Measurements from ENCODE around the gene EXOC4. TPM values are rescaled to one million over a fixed set of nuclear protein-coding genes. Genes with fewer than 3 reads are reported as not detected.

Gene EXOC4
- total and polyA plus RNA-seq, 2 donors (not counting 1 experiment from before 2014, with no cell fraction given) = 79.6 to 158 TPM

DNA sequence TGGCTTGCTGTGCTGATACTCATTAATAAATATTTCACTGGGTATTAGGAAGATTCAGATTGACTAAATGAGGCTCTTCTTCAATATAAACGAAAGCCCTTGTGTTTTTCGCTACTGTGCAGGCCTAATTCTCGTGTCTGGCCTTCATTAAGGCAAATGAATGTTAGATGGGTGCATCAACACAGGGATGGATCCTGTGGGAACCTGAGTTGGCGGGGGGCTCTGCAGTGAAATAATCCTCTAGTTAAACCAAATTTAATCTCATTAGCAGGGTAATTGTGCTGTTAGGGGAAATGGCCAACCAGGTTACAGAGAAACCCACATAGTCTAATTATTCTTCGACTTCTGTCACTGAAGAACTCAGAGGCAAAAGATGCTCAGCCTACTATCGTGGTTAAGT, 548.5 kb downstream of the EXOC4 start:
- H2AFZ ChIP-seq (ENCODE audit: low read length) = no peak overlapping the region
- TF ChIP-seq, protein P1, sequence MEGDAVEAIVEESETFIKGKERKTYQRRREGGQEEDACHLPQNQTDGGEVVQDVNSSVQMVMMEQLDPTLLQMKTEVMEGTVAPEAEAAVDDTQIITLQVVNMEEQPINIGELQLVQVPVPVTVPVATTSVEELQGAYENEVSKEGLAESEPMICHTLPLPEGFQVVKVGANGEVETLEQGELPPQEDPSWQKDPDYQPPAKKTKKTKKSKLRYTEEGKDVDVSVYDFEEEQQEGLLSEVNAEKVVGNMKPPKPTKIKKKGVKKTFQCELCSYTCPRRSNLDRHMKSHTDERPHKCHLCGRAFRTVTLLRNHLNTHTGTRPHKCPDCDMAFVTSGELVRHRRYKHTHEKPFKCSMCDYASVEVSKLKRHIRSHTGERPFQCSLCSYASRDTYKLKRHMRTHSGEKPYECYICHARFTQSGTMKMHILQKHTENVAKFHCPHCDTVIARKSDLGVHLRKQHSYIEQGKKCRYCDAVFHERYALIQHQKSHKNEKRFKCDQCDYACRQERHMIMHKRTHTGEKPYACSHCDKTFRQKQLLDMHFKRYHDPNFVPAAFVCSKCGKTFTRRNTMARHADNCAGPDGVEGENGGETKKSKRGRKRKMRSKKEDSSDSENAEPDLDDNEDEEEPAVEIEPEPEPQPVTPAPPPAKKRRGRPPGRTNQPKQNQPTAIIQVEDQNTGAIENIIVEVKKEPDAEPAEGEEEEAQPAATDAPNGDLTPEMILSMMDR (conservative IDR thresholded peaks at IDR 0.05 in 1 of 2, IDR thresholded peaks at IDR 0.05 in 1 of 2; ENCODE audit: low read depth in 1 of 2, low read length in 2 of 2) = no peak
- no peak for TF ChIP-seq EZH2 (IDR thresholded peaks at IDR 0.05; ENCODE audit: low read length, missing control alignments)
- DNase-seq (ENCODE audit: low read depth in 2 of 2) = no peak
- H3K79me2 ChIP-seq (ENCODE audit: control insufficient read depth, insufficient read depth, low read length) = no peaks in the 10 kb centered on the region
- no peaks in the 10 kb centered on the region for H3K9me3 ChIP-seq (ENCODE audit: control insufficient read depth, insufficient read depth, low read depth, low read length)
- H3K4me3 ChIP-seq (replicated peaks in 1 of 4; ENCODE audit: control extremely low read depth in 1 of 4, insufficient read depth in 1 of 4, low read depth in 3 of 4, low read length in 4 of 4) = no peak overlapping the region
- no peak overlapping the region for H3K9ac ChIP-seq (ENCODE audit: insufficient read depth, low read length)
- peaks cover 3% of the 10 kb centered on the region for H3K4me1 ChIP-seq (ENCODE audit: control insufficient read depth, extremely low read depth, insufficient read depth, low read length)
- H3K27ac ChIP-seq (ENCODE audit: insufficient read depth, low read length) = no peak overlapping the region
- H3K4me2 ChIP-seq (ENCODE audit: extremely low read depth, insufficient read depth, low read length) = no peak overlapping the region
- no peaks in the 10 kb centered on the region for H4K20me1 ChIP-seq (ENCODE audit: control insufficient read depth, extremely low read depth, insufficient read depth, low read length)
- H3K36me3 ChIP-seq (ENCODE audit: control insufficient read depth, insufficient read depth, low read length) = no peaks in the 10 kb centered on the region
- no peaks in the 10 kb centered on the region for H3K27me3 ChIP-seq (ENCODE audit: control insufficient read depth, insufficient read depth, low read length)

DNA sequence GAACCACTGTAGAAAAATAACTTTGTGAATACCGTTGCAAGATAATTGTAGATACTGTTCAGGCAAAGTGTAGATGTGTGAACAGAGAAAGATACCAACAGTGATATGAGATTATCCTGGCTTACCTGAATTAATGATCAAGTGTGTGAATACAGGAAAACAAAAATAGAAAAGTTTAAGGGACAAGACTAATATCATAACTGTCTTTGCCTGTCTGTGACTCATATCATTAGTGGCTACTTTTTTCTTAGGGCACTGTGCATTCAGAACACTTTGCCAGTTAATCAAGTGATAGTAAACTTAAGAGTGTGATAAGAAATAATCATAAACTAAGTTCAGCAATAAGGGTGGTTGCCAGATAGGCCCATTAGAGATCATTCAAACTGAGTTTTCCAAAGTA, 551.2 kb downstream of the EXOC4 start:
- H3K9ac ChIP-seq (ENCODE audit: insufficient read depth, low read length) = no peak overlapping the region
- no peaks in the 10 kb centered on the region for H3K9me3 ChIP-seq (ENCODE audit: control insufficient read depth, insufficient read depth, low read depth, low read length)
- no peak overlapping the region for H3K4me3 ChIP-seq (replicated peaks in 1 of 4; ENCODE audit: control extremely low read depth in 1 of 4, insufficient read depth in 1 of 4, low read depth in 3 of 4, low read length in 4 of 4)
- no peaks in the 10 kb centered on the region for H3K4me1 ChIP-seq (ENCODE audit: control insufficient read depth, extremely low read depth, insufficient read depth, low read length)
- H3K27ac ChIP-seq (ENCODE audit: insufficient read depth, low read length) = no peak overlapping the region
- no peaks in the 10 kb centered on the region for H3K36me3 ChIP-seq (ENCODE audit: control insufficient read depth, insufficient read depth, low read length)
- no peaks in the 10 kb centered on the region for H3K79me2 ChIP-seq (ENCODE audit: control insufficient read depth, insufficient read depth, low read length)
- TF ChIP-seq EZH2 (IDR thresholded peaks at IDR 0.05; ENCODE audit: low read length, missing control alignments) = no peak
- TF ChIP-seq, protein P1 (conservative IDR thresholded peaks at IDR 0.05 in 1 of 2, IDR thresholded peaks at IDR 0.05 in 1 of 2; ENCODE audit: low read depth in 1 of 2, low read length in 2 of 2) = no peak
- H3K27me3 ChIP-seq (ENCODE audit: control insufficient read depth, insufficient read depth, low read length) = no peaks in the 10 kb centered on the region
- DNase-seq (ENCODE audit: low read depth in 2 of 2) = no peak
- H4K20me1 ChIP-seq (ENCODE audit: control insufficient read depth, extremely low read depth, insufficient read depth, low read length) = no peaks in the 10 kb centered on the region
- H2AFZ ChIP-seq (ENCODE audit: low read length) = no peak overlapping the region
- no peak overlapping the region for H3K4me2 ChIP-seq (ENCODE audit: extremely low read depth, insufficient read depth, low read length)

DNA sequence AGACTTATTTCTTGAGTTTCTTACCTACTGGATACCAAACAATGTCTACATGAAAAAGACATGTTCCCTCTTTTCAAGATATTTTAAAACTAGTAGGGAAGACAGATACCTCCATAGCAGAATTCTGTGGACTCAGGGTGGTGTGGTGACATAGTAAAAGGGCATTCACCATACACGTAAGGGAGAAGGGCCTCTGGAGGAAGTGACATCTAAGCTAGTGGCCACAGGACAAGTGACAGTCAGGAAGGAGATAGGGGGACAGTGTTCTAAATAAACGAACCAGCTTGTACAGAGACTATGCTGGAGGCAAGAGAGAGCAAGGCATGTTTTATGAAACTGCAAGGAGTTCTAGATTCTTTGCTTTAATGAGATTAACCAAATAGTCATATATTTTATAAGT, 552.5 kb downstream of the EXOC4 start:
- Histone ChIP-seq H4K20me1 (ENCODE audit: control insufficient read depth, extremely low read depth, insufficient read depth, low read length) (no peaks in the 10 kb centered on the region), H3K9ac (ENCODE audit: insufficient read depth, low read length) (no peak overlapping the region), H3K4me3 (replicated peaks in 1 of 4; ENCODE audit: control extremely low read depth in 1 of 4, insufficient read depth in 1 of 4, low read depth in 3 of 4, low read length in 4 of 4) (no peak overlapping the region), H3K27ac (ENCODE audit: insufficient read depth, low read length) (no peak overlapping the region), H3K36me3 (ENCODE audit: control insufficient read depth, insufficient read depth, low read length) (no peaks in the 10 kb centered on the region), H3K4me2 (ENCODE audit: extremely low read depth, insufficient read depth, low read length) (no peak overlapping the region), H3K79me2 (ENCODE audit: control insufficient read depth, insufficient read depth, low read length) (no peaks in the 10 kb centered on the region), H3K27me3 (ENCODE audit: control insufficient read depth, insufficient read depth, low read length) (no peaks in the 10 kb centered on the region), H3K9me3 (ENCODE audit: control insufficient read depth, insufficient read depth, low read depth, low read length) (no peaks in the 10 kb centered on the region), H2AFZ (ENCODE audit: low read length) (no peak overlapping the region), H3K4me1 (ENCODE audit: control insufficient read depth, extremely low read depth, insufficient read depth, low read length) (no peaks in the 10 kb centered on the region)
- TF ChIP-seq, protein P1 (conservative IDR thresholded peaks at IDR 0.05 in 1 of 2, IDR thresholded peaks at IDR 0.05 in 1 of 2; ENCODE audit: low read depth in 1 of 2, low read length in 2 of 2) = no peak
- no peak for TF ChIP-seq EZH2 (IDR thresholded peaks at IDR 0.05; ENCODE audit: low read length, missing control alignments)
- no peak for DNase-seq (ENCODE audit: low read depth in 2 of 2)

Data from fibroblast of lung (primary cell).